Measurements from ENCODE around the gene TNFRSF1B.

Gene TNFRSF1B

DNA sequence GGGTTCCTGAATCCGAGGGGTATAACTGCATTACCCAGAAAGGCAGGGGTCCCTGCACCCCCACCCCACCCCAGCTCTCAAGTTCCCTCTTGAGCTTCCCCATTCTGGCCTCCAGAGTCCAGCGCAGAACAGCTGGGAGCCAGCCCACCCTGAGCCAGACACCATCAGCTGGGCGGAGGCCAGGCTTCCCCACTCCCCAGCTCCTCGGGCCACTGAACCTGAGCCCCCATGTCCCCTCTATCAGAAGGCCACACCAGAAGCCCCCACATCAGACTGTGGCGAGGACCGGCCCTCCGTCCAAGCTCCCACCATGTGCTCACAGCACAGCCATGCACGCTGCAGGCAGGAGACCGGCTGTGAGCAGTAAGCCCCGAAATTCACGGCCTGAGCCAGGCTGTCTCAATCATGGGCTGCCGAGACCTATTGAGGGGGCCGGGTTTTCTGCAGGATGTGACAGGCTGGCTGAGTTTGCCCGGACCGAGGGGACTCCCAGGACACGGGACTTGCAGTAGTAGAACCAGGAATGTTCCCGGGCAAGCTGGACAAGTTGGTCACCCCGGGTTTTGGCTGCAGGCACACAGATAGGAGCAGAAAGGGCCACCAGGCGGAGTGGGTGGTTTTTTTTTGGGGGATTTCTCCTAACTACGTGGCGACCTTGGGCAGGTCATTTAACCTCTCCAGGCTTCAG is 25.5 kb upstream of the TNFRSF1B start:
- TF ChIP-seq CTCF (IDR thresholded peaks at IDR 0.05; ENCODE audit: extremely low read depth, insufficient read depth, missing control alignments) = no peak
- in situ Hi-C loops (cut with MboI; ENCODE audit: low pct_unique_long_range_greater_than_20kb, low sequenced_read_pairs, unreplicated experiment) = loop anchor here (25.0 kb wide), 1 partner anchor 471 kb away; the partner anchor contains the start of gene DHRS3
- no peak for DNase-seq (ENCODE audit: low spot score)

GRCh38 chr1:12142141-12142823 is 24.5 kb upstream of the TNFRSF1B start:
- no peak for TF ChIP-seq CTCF (IDR thresholded peaks at IDR 0.05; ENCODE audit: extremely low read depth, insufficient read depth, missing control alignments)
- DNase-seq (ENCODE audit: low spot score) = no peak
- in situ Hi-C loops (cut with MboI; ENCODE audit: low pct_unique_long_range_greater_than_20kb, low sequenced_read_pairs, unreplicated experiment) = loop anchor here (25.0 kb wide), 1 partner anchor 470 kb away; the partner anchor contains the start of gene DHRS3

DNA sequence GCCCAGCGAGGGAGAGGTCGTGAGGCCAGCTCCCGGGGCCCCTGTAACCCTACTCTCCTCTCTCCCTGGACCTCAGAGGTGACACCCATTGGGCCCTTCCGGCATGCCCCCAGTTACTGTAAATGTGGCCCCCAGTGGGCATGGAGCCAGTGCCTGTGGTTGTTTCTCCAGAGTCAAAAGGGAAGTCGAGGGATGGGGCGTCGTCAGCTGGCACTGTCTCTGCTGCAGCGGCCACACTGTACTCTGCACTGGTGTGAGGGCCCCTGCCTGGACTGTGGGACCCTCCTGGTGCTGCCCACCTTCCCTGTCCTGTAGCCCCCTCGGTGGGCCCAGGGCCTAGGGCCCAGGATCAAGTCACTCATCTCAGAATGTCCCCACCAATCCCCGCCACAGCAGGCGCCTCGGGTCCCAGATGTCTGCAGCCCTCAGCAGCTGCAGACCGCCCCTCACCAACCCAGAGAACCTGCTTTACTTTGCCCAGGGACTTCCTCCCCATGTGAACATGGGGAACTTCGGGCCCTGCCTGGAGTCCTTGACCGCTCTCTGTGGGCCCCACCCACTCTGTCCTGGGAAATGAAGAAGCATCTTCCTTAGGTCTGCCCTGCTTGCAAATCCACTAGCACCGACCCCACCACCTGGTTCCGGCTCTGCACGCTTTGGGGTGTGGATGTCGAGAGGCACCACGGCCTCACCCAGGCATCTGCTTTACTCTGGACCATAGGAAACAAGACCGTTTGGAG is 23.7 kb upstream of the TNFRSF1B start:
- no peak for TF ChIP-seq CTCF (IDR thresholded peaks at IDR 0.05; ENCODE audit: extremely low read depth, insufficient read depth, missing control alignments)
- in situ Hi-C loops (cut with MboI; ENCODE audit: low pct_unique_long_range_greater_than_20kb, low sequenced_read_pairs, unreplicated experiment) = loop anchor here (25.0 kb wide), 1 partner anchor 469 kb away; the partner anchor contains the start of gene DHRS3
- no peak for DNase-seq (ENCODE audit: low spot score)

- in situ Hi-C loops (cut with MboI; ENCODE audit: low pct_unique_long_range_greater_than_20kb, low sequenced_read_pairs, unreplicated experiment) = loop anchor here (25.0 kb wide), 1 partner anchor 469 kb away; the partner anchor contains the start of gene DHRS3
- no peak for DNase-seq (ENCODE audit: low spot score)
- TF ChIP-seq CTCF (IDR thresholded peaks at IDR 0.05; ENCODE audit: extremely low read depth, insufficient read depth, missing control alignments) = no peak
These were observed 23.1 kb upstream of the TNFRSF1B start for GRCh38 chr1:12143631-12144155.

DNA sequence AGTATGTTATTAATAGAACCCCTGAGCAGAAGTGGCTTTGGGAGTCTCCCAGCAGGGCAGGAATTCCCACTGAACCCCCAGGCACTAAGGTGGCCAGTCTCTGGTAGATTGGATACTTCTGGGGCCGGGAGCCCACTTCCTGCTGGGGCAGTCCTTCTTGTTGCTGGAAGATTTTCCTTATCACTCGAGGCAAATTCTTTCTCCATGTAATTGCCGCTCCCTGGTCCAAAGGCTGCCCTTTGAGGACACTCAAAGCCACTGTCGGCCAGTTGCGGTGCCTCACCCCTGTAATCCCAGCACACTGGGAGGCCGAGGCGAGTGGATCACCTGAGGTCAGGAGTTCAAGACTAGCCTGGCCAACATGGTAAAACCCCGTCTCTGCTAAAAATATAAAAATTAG is 22.6 kb upstream of the TNFRSF1B start:
- no peak for DNase-seq (ENCODE audit: low spot score)
- in situ Hi-C loops (cut with MboI; ENCODE audit: low pct_unique_long_range_greater_than_20kb, low sequenced_read_pairs, unreplicated experiment) = loop anchor here (25.0 kb wide), 1 partner anchor 468 kb away; the partner anchor contains the start of gene DHRS3

More for the DNA sequence above, 22.6 kb upstream of the TNFRSF1B start:
- no peak for TF ChIP-seq CTCF (IDR thresholded peaks at IDR 0.05; ENCODE audit: extremely low read depth, insufficient read depth, missing control alignments)

Measured in GM13977 (cell line).